A549 treated with CpdA at 1 μM for 4 hours (cell line): Measurements from ENCODE around the gene TAP1. TPM values are rescaled to one million over a fixed set of nuclear protein-coding genes. Genes with fewer than 3 reads are reported as not detected.

Source experiments
- total RNA-seq: library from RNA; stranded (reverse); fragments of 200-300 nt; extraction: Qiagen RNA extraction; gene quantifications from 5 replicates; pipeline ENCODE4 v1.2.3, GENCODE V29; 2022; ENCODE audit warnings: low read depth

The TAP1 gene, protein sequence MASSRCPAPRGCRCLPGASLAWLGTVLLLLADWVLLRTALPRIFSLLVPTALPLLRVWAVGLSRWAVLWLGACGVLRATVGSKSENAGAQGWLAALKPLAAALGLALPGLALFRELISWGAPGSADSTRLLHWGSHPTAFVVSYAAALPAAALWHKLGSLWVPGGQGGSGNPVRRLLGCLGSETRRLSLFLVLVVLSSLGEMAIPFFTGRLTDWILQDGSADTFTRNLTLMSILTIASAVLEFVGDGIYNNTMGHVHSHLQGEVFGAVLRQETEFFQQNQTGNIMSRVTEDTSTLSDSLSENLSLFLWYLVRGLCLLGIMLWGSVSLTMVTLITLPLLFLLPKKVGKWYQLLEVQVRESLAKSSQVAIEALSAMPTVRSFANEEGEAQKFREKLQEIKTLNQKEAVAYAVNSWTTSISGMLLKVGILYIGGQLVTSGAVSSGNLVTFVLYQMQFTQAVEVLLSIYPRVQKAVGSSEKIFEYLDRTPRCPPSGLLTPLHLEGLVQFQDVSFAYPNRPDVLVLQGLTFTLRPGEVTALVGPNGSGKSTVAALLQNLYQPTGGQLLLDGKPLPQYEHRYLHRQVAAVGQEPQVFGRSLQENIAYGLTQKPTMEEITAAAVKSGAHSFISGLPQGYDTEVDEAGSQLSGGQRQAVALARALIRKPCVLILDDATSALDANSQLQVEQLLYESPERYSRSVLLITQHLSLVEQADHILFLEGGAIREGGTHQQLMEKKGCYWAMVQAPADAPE
- total RNA-seq: 32.7 to 36.3 TPM (median 35.2 TPM) in 5 replicates

DNA sequence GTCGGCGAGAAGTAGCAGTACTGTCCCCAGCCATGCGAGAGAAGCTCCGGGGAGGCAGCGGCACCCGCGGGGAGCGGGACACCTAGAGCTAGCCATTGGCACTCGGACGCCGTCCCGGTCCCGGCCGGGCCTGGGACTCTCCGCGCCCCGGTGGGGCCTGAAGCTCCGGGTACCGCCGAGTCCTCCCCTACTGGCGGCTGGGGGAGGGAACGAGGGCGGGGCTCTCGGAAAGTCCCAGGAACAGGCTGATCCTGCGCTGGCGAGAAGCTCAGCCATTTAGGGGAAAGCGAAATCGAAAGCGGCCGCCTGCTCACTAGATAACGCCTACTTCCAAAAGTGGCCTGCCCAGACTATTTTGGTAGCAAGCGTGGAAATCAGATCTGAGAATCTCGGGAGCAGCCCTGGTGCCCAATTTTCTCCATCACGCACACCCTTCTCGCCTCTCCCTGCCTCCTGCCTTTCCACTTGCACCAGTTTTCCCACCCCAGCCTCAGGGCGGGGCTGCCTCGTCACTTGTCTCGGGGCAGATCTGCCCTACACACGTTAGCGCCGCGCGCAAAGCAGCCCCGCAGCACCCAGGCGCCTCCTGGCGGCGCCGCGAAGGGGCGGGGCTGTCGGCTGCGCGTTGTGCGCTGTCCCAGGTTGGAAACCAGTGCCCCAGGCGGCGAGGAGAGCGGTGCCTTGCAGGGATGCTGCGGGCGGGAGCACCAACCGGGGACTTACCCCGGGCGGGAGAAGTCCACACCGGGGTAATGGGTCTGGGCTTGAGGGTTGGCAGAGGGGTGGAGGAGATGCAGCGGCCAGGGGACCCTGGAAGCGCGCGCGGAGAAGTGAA lies at the start of gene TAP1, which contains the start of gene PSMB9:
TAP1 (minus strand) TSS at position 164 of the 835 bp plus-strand sequence; CDS start at position 96, 68 bp downstream.
PSMB9 (plus strand) TSS at position 652 of the 835 bp plus-strand sequence; CDS start at position 690, 38 bp downstream.

DNA sequence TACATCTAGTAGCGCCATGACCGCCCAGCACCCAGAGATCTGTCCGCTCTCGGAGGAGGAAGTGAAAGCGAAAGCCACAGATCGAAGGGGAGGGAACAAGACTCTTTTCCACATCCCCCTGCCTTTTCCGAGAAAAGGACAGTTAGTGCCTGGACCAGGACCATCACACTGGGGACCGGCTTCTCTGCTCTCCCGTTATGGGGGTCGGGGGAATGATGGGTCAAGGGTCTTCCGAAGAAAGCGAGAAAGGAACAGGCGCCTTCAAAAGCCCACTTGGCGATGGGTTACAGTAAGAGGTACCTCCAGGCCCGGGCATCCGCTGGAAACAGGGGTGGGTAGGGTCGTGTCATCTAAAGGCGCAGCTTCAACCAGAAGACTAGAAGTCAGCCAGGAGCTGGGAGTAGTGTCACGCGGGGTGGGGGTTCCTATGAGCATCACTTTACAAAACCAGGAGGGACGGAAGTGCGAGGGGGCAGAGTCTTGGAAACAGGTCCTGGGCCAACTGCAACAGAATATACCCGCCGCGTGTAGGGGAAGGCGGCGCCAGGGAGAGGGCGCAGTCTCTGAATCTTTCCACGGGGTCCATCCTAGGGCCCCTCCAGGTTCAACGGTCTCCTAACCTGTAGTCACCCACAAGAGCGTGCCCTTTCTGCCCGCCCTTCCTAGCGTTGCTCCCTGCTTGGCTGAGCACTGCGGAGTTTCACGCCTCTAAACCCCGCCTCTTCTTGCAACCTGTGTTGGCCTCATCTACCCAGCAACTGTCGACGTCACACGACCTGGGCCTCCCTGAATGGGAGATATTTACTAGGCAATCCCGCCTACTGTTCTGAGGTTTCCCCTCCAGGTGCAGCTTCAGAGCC lies 9.3 kb downstream of the TAP1 start, which contains the start of gene PSMB8:
PSMB8 (minus strand) TSS at position 69 of the 860 bp plus-strand sequence; CDS start at position 18, 51 bp downstream.

DNA sequence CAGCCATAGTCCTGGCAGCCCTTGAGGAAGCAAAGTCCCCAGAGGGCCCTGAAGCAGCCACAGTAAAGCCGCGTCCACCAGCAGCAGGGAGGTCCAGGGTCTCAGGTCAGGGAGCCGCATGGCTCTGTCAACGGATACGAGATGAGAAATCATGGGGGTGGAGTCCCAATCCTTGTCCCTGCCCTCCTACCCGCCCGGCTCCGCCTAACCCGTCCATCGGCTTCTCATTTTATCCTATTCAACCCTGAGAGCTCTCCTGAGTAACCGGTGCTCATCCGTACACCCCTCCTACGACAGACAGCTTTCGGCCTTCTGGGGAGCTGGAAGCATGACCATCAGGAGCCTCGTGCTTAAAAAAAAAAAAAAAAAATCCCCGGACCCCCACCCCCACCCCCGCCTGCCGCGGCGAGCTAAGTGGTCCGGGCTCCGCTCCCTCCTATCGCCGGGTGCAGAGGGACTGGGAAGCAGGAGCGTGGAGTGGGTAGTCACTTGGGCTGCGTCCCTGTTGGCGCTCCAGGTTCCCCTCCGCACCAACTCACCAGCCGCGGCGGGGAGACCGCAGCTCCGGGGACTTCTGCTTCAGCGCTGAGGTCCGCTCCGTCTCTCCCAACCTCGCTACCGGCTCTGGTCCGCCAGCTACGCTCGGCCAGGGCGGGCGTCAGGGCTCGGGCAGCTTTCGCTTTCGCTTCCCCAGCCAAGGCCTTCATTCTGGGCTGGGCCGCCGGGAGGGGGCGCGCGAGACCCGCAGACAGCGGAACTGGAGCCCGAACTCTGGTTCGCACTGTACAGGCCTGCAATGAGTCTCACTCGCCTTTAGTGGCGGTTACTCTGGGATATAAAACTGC lies 15.2 kb downstream of the TAP1 start, which contains the start of gene TAP2:
TAP2 (minus strand) TSS at position 626 of the 845 bp plus-strand sequence; CDS start at position 120, 506 bp downstream.

DNA sequence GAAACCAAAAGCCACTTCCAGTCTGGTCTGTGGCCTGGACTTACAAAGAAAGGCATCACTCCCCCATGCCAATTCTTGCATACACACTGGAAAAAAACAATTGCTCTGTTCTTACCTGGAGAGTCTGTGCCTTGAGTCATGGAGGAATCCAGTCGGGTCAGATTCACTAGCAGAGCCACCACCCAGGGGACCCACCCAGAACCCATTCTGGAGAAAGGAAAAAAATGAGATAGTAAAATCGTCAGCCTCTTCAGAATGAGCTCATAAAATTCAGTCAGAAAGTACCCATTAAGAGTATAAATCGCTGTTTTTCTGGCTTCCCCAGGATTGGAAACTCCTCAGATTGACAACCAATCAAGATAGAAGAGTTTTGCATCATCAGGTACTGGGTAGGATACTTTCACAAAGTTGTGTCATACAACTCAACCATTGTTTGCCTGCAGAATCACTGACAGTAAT lies 36.7 kb downstream of the TAP1 start, which contains the start of gene HLA-DOB:
HLA-DOB (minus strand) TSS at position 257 of the 459 bp plus-strand sequence; CDS start at position 206, 51 bp downstream.

Other genes starting within 250 kb of the TAP1 start
- gene HLA-DQA1, start 216.3 kb downstream of the TAP1 start, total RNA-seq: not detected in 5 replicates
- not detected in 5 replicates for gene HLA-DQB1, start 187.0 kb downstream of the TAP1 start, total RNA-seq
- gene HLA-DQA2, start 112.3 kb downstream of the TAP1 start, total RNA-seq: not detected in 5 replicates
- not detected in 5 replicates for gene HLA-DQB2, start 90.2 kb downstream of the TAP1 start, total RNA-seq
- gene HLA-DOB, start 36.7 kb downstream of the TAP1 start, total RNA-seq: 0.10 to 0.29 TPM (median 0.22 TPM) in 3 of 5 replicates, not detected in the others
- 15.5 to 24.9 TPM (median 20.7 TPM) in 5 replicates for gene TAP2, start 15.0 kb downstream of the TAP1 start, total RNA-seq
- gene PSMB8, start 9.7 kb downstream of the TAP1 start, total RNA-seq: 18.8 to 23.8 TPM (median 19.6 TPM) in 5 replicates
- gene PSMB9, start 488 bp upstream of the TAP1 start, total RNA-seq: 15.7 to 22.6 TPM (median 17.9 TPM) in 5 replicates
- gene HLA-DMB, start 87.3 kb upstream of the TAP1 start, total RNA-seq: 0.96 to 2.3 TPM (median 1.8 TPM) in 5 replicates
- gene HLA-DMA, start 99.4 kb upstream of the TAP1 start, total RNA-seq: 2.4 to 3.8 TPM (median 3.0 TPM) in 5 replicates
- gene BRD2, start 114.9 kb upstream of the TAP1 start, total RNA-seq: 135 to 175 TPM (median 143 TPM) in 5 replicates
- gene HLA-DOA, start 155.9 kb upstream of the TAP1 start, total RNA-seq: not detected in 5 replicates
- gene HLA-DPA1, start 219.9 kb upstream of the TAP1 start, total RNA-seq: not detected in 5 replicates
- gene HLA-DPB1, start 222.3 kb upstream of the TAP1 start, total RNA-seq: not detected in 5 replicates